ENCODE measurements around the gene DNM2.

- TF ChIP-seq POLR2A (IDR thresholded peaks at IDR 0.05; ENCODE audit: low read depth, low read length) (no peak), TAF1 (IDR thresholded peaks at IDR 0.05; ENCODE audit: borderline replicate concordance, low read depth, low read length) (no peak)
Measured at GRCh38 chr19:10729411-10729810, 11.5 kb downstream of the DNM2 start.

All from GM12892 (cell line).